22Rv1 (cell line): ENCODE results near the gene LRCH2.

Experiments
- H3K27ac ChIP-seq: fragments of 450-650 bp; 2 replicates; pipeline ENCODE4 v1.5.1; 2017
- CTCF ChIP-seq: fragments of 450-650 bp; IDR thresholded peaks from 2 replicates; pipeline ENCODE4 v1.5.1; 2017; ENCODE audit warnings: mild to moderate bottlenecking
- ZFX ChIP-seq: fragments of 450-650 bp; IDR thresholded peaks from 2 replicates; pipeline ENCODE4 v1.6.1; 2017; ENCODE audit warnings: antibody characterized with exemption, borderline replicate concordance

The LRCH2 gene

GRCh38 chrX:115260330-115260729 lies 26.4 kb upstream of the LRCH2 start:
- H3K27ac ChIP-seq = no peak overlapping the region
- TF ChIP-seq ZFX (no peak), CTCF (no peak)

- no peak overlapping the region for H3K27ac ChIP-seq
These were observed 25.5 kb upstream of the LRCH2 start for GRCh38 chrX:115259238-115259875.

GRCh38 chrX:115257711-115258110 lies 23.8 kb upstream of the LRCH2 start:
- H3K27ac ChIP-seq = no peak overlapping the region
- TF ChIP-seq CTCF = no peak
- TF ChIP-seq ZFX = no peak

More at GRCh38 chrX:115259238-115259875, 25.5 kb upstream of the LRCH2 start:
- TF ChIP-seq CTCF = no peak

- TF ChIP-seq CTCF (no peak), ZFX (no peak)
- no peak overlapping the region for H3K27ac ChIP-seq
These were observed 21.1 kb upstream of the LRCH2 start for GRCh38 chrX:115255003-115255402.

- TF ChIP-seq CTCF (no peak), ZFX (no peak)
- H3K27ac ChIP-seq = no peak overlapping the region
These were observed 17.8 kb upstream of the LRCH2 start for GRCh38 chrX:115251458-115252233.

- TF ChIP-seq CTCF (no peak), ZFX (no peak)
- H3K27ac ChIP-seq = peak overlapping the region; percentile 42
These were observed 3.2 kb upstream of the LRCH2 start for GRCh38 chrX:115237056-115237455.

- TF ChIP-seq ZFX (no peak), CTCF (no peak)
- peak overlapping the region; percentile 42 for H3K27ac ChIP-seq
These were observed 2.7 kb upstream of the LRCH2 start for GRCh38 chrX:115236560-115236959.
